MM.1S (cell line): ENCODE results near the gene MRPL23.

Experiments
- CTCF ChIP-seq: fragments of 300-600 bp; sonication (generic); IDR thresholded peaks from 2 replicates; pipeline ENCODE4 v1.5.1; 2016; ENCODE audit warnings: antibody characterized with exemption, low read length, mixed read lengths
- EZH2 ChIP-seq: fragments of 300-600 bp; sonication (generic); optimal IDR thresholded peaks from 2 replicates; pipeline ENCODE3; 2017; ENCODE audit warnings: low read depth, mild to moderate bottlenecking, antibody characterized with exemption, low read length, mixed read lengths
- EZH2phosphoT487 ChIP-seq: fragments of 300-600 bp; sonication (generic); IDR thresholded peaks from 2 replicates; pipeline ENCODE4 v1.6.1; 2018; ENCODE audit warnings: antibody characterized with exemption, low read length

GRCh38 chr11:1994121-1994520 lies 47.0 kb downstream of the MRPL23 start:
- TF ChIP-seq EZH2 (no peak), CTCF (no peak), EZH2phosphoT487 (no peak)
